Keratinocyte (primary cell): ENCODE data around the gene DIS3L2. TPM values are rescaled to one million over a fixed set of nuclear protein-coding genes. Genes with fewer than 3 reads are reported as not detected.

Experiments
- DNase-seq: peaks from one replicate; pipeline ENCODE4 v3.0.0-alpha.2; 2011; ENCODE audit warnings: low read depth, missing footprints, low spot score
- FAIRE-seq: peaks from 2 replicates; lab custom pipeline; 2011; peaks lifted over from hg19 to GRCh38; lab: Jason Lieb, UNC
- H2AFZ ChIP-seq: 2 replicates; pipeline ENCODE4 v1.6.0; 2012; ENCODE audit warnings: low read length, control low read depth, inconsistent platforms; ENCODE audit not compliant: control insufficient read depth
- H3K27ac ChIP-seq: 2 replicates; pipeline ENCODE4 v1.5.1; 2011; ENCODE audit warnings: low read length; ENCODE audit not compliant: control insufficient read depth, insufficient read depth
- H3K27me3 ChIP-seq: 3 replicates; pipeline ENCODE4 v1.6.0; 2011; ENCODE audit warnings: low read length; ENCODE audit not compliant: control insufficient read depth, insufficient read depth; ENCODE audit errors: extremely low read depth
- H3K36me3 ChIP-seq, 2 experiments: 2 replicates in 1 of 2; 3 replicates in 1 of 2; pipeline ENCODE4 v1.5.1; 2011; ENCODE audit warnings: low read length in 2 of 2, mild to moderate bottlenecking in 1 of 2; ENCODE audit not compliant: control insufficient read depth in 2 of 2, insufficient read depth in 2 of 2; ENCODE audit errors: extremely low read depth in 1 of 2
- H3K4me1 ChIP-seq: 3 replicates; pipeline ENCODE4 v1.5.1; 2011; ENCODE audit warnings: low read length; ENCODE audit not compliant: control insufficient read depth, insufficient read depth; ENCODE audit errors: extremely low read depth
- H3K4me2 ChIP-seq: 3 replicates; pipeline ENCODE4 v1.6.0; 2011; ENCODE audit warnings: low read depth, low read length; ENCODE audit not compliant: control insufficient read depth, insufficient read depth; ENCODE audit errors: extremely low read depth
- H3K4me3 ChIP-seq, 3 experiments: fragments of 200-600 bp in 1 of 3; sonication (generic) in 1 of 3; 2 replicates in 2 of 3; 3 replicates in 1 of 3; pipeline ENCODE4 v1.5.1; 2011 to 2016; ENCODE audit warnings: low read length in 3 of 3, mild to moderate bottlenecking in 3 of 3, control low read depth in 2 of 3, inconsistent platforms in 1 of 3, low read depth in 1 of 3, mixed read lengths in 1 of 3, mixed run types in 1 of 3, moderate library complexity in 1 of 3; ENCODE audit not compliant: control insufficient read depth in 2 of 3, insufficient read depth in 2 of 3; ENCODE audit errors: extremely low read depth in 1 of 3
- H3K79me2 ChIP-seq: 2 replicates; pipeline ENCODE4 v1.6.0; 2012; ENCODE audit warnings: low read length; ENCODE audit not compliant: control insufficient read depth, insufficient read depth
- H3K9ac ChIP-seq: 3 replicates; pipeline ENCODE4 v1.6.0; 2011; ENCODE audit warnings: low read length; ENCODE audit not compliant: control insufficient read depth, insufficient read depth; ENCODE audit errors: extremely low read depth
- H3K9me1 ChIP-seq: 3 replicates; pipeline ENCODE4 v1.6.0; 2011; ENCODE audit warnings: low read length; ENCODE audit not compliant: control insufficient read depth, insufficient read depth; ENCODE audit errors: extremely low read depth
- H3K9me3 ChIP-seq: 2 replicates; pipeline ENCODE4 v1.5.1; 2012; ENCODE audit warnings: low read depth, low read length; ENCODE audit not compliant: control insufficient read depth
- H4K20me1 ChIP-seq: 3 replicates; pipeline ENCODE4 v1.6.0; 2011; ENCODE audit warnings: low read length; ENCODE audit not compliant: control insufficient read depth, insufficient read depth; ENCODE audit errors: extremely low read depth
- EZH2 ChIP-seq: IDR thresholded peaks from one replicate; pipeline ENCODE4 v1.6.1; 2012; ENCODE audit warnings: inconsistent platforms, mild to moderate bottlenecking, low read length, moderate library complexity
- dilution Hi-C: fragments of 300-500 bp; cut with MboI; formaldehyde crosslinking; loops from one replicate; pipeline ENCODE4 v1.7.0; 2020; ENCODE audit warnings: low sequenced_read_pairs; ENCODE audit not compliant: extremely low pct_ligation_motif_present
- polyA plus RNA-seq, 5 experiments: library from polyadenylated mRNA; depleted of rRNA in 3 of 5; stranded (reverse) in 3 of 5; stranded (forward) in 1 of 5; unstranded in 1 of 5; fragments of >200 nt; gene quantifications; 1 replicate in 1 of 5; 2 replicates in 3 of 5; 3 replicates in 1 of 5; pipeline versions ENCODE4 v1.2.1 to v1.2.3, GENCODE V29; 2011 to 2012; ENCODE audit warnings: missing spikeins in 2 of 5, low read depth in 1 of 5, low replicate concordance in 1 of 5
- TF ChIP-seq, protein P1 (sequence below), 3 experiments: IDR thresholded peaks in 1 of 3; conservative IDR thresholded peaks in 1 of 3; optimal IDR thresholded peaks in 1 of 3; 2 replicates in 2 of 3; 3 replicates in 1 of 3; pipeline versions ENCODE3 to v1.5.1; 2011; ENCODE audit warnings: low read length in 3 of 3, mild to moderate bottlenecking in 3 of 3, moderate library complexity in 2 of 3, control low read depth in 1 of 3, inconsistent platforms in 1 of 3; ENCODE audit not compliant: insufficient read depth in 2 of 3; ENCODE audit errors: extremely low read depth in 1 of 3

Gene DIS3L2
- polyA plus RNA-seq, 1 donor (not counting 4 experiments of a cell fraction or from before 2014, with no cell fraction given) = 8.6 TPM

DNA sequence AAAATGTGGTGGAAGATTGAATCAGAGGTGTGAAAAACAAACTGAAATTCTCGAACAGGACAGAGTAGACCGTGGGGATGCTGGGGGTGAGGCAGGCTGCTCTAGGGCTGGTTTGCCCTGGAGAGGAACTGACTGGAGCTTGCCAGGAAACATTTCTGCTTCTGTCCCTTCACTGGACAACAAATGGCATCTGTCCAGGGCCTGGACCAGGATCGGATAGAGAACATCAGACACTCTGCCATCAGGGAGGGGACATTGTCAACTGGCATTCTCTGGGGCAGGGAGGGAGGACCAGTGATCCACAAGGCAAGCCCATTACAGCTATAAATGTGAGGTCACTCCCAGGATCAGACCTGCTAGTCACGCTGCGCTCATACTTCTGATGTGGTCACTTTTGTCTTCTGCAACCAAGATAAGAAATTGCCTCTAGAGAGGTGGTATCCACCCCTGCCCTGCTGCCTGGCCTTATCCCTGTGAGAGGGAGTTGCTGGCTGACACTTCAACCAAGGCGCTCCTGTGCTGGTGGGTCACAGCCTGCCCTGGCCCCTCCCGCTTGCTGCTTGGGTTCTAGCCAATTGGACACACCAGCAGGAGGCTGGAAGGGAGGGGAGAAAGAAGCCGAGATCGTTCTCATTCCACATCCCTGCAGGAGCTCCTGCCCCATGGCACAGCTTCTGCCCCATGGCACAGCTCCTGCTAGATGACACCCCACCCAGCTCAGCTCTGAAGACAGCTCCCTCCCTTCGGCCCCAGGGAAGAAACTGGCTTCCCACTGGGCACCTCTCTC is 44.0 kb upstream of the DIS3L2 start:
- no peaks in the 10 kb centered on the region for H4K20me1 ChIP-seq
- no peak overlapping the region for H2AFZ ChIP-seq
- H3K4me2 ChIP-seq = no peak overlapping the region
- H3K27ac ChIP-seq = no peak overlapping the region
- FAIRE-seq (no peak), DNase-seq (no peak)
- no peaks in the 10 kb centered on the region for H3K4me1 ChIP-seq
- no peak overlapping the region for H3K9ac ChIP-seq
- no peaks in the 10 kb centered on the region for H3K79me2 ChIP-seq
- H3K9me1 ChIP-seq = no peaks in the 10 kb centered on the region
- peaks cover 7% of the 10 kb centered on the region for H3K27me3 ChIP-seq
- H3K4me3 ChIP-seq = no peak overlapping the region
- dilution Hi-C loops = no loop called here
- no peaks in the 10 kb centered on the region for H3K36me3 ChIP-seq
- no peaks in the 10 kb centered on the region for H3K9me3 ChIP-seq
- TF ChIP-seq, protein P1, sequence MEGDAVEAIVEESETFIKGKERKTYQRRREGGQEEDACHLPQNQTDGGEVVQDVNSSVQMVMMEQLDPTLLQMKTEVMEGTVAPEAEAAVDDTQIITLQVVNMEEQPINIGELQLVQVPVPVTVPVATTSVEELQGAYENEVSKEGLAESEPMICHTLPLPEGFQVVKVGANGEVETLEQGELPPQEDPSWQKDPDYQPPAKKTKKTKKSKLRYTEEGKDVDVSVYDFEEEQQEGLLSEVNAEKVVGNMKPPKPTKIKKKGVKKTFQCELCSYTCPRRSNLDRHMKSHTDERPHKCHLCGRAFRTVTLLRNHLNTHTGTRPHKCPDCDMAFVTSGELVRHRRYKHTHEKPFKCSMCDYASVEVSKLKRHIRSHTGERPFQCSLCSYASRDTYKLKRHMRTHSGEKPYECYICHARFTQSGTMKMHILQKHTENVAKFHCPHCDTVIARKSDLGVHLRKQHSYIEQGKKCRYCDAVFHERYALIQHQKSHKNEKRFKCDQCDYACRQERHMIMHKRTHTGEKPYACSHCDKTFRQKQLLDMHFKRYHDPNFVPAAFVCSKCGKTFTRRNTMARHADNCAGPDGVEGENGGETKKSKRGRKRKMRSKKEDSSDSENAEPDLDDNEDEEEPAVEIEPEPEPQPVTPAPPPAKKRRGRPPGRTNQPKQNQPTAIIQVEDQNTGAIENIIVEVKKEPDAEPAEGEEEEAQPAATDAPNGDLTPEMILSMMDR (optimal IDR thresholded peaks at IDR 0.05 in 1 of 3, IDR thresholded peaks at IDR 0.05 in 1 of 3, conservative IDR thresholded peaks at IDR 0.05 in 1 of 3; ENCODE audit: extremely low read depth in 1 of 3, insufficient read depth in 2 of 3, low read length in 3 of 3) = no peak
- TF ChIP-seq EZH2 = no peak

DNA sequence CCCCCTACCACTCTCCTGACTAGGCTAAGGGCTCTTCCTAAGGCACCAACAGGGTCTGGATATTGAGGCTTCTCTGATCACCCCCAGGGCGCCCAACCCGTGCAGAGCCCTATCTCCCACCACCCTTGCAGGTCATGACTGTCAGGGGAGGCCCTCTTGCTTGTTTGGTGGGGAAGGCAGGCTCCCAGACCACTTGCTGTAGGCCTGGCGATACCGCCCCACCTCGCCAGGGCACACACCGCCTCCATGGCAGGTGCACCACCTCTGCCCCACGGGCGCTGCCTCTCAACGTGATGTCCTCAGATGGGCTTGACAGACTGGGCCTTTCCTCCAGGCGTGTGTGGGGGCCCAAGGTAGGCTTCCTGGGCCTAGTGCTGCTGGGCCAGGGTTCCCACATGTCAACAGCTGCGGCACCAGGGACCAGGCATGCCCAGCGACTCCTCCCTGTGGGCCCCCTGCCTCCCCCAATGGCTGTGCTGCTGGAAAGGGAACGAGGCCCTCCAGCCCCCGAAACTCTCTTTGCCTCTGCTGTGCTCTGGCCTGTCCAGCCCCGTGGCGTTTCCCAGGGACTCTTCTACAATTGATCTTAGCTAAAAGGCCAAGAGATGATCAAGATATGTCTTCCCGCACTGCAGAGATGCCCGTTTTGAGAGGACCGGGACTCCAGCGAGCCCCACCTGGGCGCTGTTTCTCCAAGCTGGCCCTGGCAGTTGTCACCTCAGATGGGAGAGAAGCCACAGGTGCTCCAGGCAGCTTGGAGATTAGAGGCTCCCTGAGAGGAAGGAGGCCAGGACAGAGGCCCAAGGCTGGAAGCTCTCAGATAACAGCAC is 42.8 kb upstream of the DIS3L2 start:
- dilution Hi-C loops = no loop called here
- Histone ChIP-seq H3K4me2 (no peak overlapping the region), H3K4me1 (no peaks in the 10 kb centered on the region), H2AFZ (no peak overlapping the region), H3K4me3 (no peak overlapping the region), H3K9me1 (no peaks in the 10 kb centered on the region), H3K27ac (no peak overlapping the region), H3K9ac (no peak overlapping the region), H3K79me2 (no peaks in the 10 kb centered on the region), H3K9me3 (no peaks in the 10 kb centered on the region), H3K27me3 (peaks cover 10% of the 10 kb centered on the region), H3K36me3 (no peaks in the 10 kb centered on the region), H4K20me1 (no peaks in the 10 kb centered on the region)
- DNase-seq = no peak
- FAIRE-seq = no peak
- TF ChIP-seq, protein P1 (optimal IDR thresholded peaks at IDR 0.05 in 1 of 3, IDR thresholded peaks at IDR 0.05 in 1 of 3, conservative IDR thresholded peaks at IDR 0.05 in 1 of 3; ENCODE audit: extremely low read depth in 1 of 3, insufficient read depth in 2 of 3, low read length in 3 of 3) = no peak
- TF ChIP-seq EZH2 = no peak
